ENCODE data around the gene SCUBE1.

SCUBE1 gene

GRCh38 chr22:43343670-43344519, 723 bp upstream of the SCUBE1 start:
- H3K36me3 ChIP-seq (ENCODE audit: insufficient read depth, insufficient read length, low read length) = no peaks in the 10 kb centered on the region
- H3K9me3 ChIP-seq (ENCODE audit: insufficient read depth, low read length) = no peaks in the 10 kb centered on the region; the same call in 1 of the 2 replicates
- peaks cover 3% of the 10 kb centered on the region for H3K4me1 ChIP-seq (ENCODE audit: insufficient read depth, insufficient read length)
- peaks cover 57% of the 10 kb centered on the region for H3K27me3 ChIP-seq (ENCODE audit: insufficient read depth, insufficient read length)
- no peak for TF ChIP-seq ZNF274 (IDR thresholded peaks at IDR 0.05; ENCODE audit: low read depth, low read length)
- no peak for TF ChIP-seq SUZ12 (IDR thresholded peaks at IDR 0.05; ENCODE audit: extremely low read depth, insufficient read depth, insufficient read length)
- no peak for TF ChIP-seq YY1 (IDR thresholded peaks at IDR 0.05; ENCODE audit: insufficient read depth, insufficient read length)
- H3K9ac ChIP-seq (ENCODE audit: insufficient read length, low read depth) = peak overlapping the region; percentile 56
- peak overlapping the region; percentile 40 for H3K4me3 ChIP-seq (ENCODE audit: insufficient read length, low read depth)
- no peak for DNase-seq (ENCODE audit: low read depth, low spot score)

- Histone ChIP-seq H3K4me3 (ENCODE audit: insufficient read length, low read depth) (peak overlapping the region; percentile 21), H3K4me1 (ENCODE audit: insufficient read depth, insufficient read length) (peaks cover 3% of the 10 kb centered on the region), H3K9me3 (ENCODE audit: insufficient read depth, low read length) (no peaks in the 10 kb centered on the region), H3K9ac (ENCODE audit: insufficient read length, low read depth) (no peak overlapping the region), H3K36me3 (ENCODE audit: insufficient read depth, insufficient read length, low read length) (no peaks in the 10 kb centered on the region), H3K27me3 (ENCODE audit: insufficient read depth, insufficient read length) (peaks cover 57% of the 10 kb centered on the region)
- no peak for DNase-seq (ENCODE audit: low read depth, low spot score)
- no peak for TF ChIP-seq SUZ12 (IDR thresholded peaks at IDR 0.05; ENCODE audit: extremely low read depth, insufficient read depth, insufficient read length)
- TF ChIP-seq YY1 (IDR thresholded peaks at IDR 0.05; ENCODE audit: insufficient read depth, insufficient read length) = no peak
- TF ChIP-seq ZNF274 (IDR thresholded peaks at IDR 0.05; ENCODE audit: low read depth, low read length) = no peak
Observed at GRCh38 chr22:43342347-43343261, 568 bp downstream of the SCUBE1 start.

- Histone ChIP-seq H3K9me3 (ENCODE audit: insufficient read depth, low read length) (no peaks in the 10 kb centered on the region), H3K27me3 (ENCODE audit: insufficient read depth, insufficient read length) (peaks cover 57% of the 10 kb centered on the region), H3K4me3 (ENCODE audit: insufficient read length, low read depth) (no peak overlapping the region), H3K9ac (ENCODE audit: insufficient read length, low read depth) (no peak overlapping the region), H3K4me1 (ENCODE audit: insufficient read depth, insufficient read length) (peaks cover 3% of the 10 kb centered on the region), H3K36me3 (ENCODE audit: insufficient read depth, insufficient read length, low read length) (no peaks in the 10 kb centered on the region)
- TF ChIP-seq SUZ12 (IDR thresholded peaks at IDR 0.05; ENCODE audit: extremely low read depth, insufficient read depth, insufficient read length) = no peak
- TF ChIP-seq YY1 (IDR thresholded peaks at IDR 0.05; ENCODE audit: insufficient read depth, insufficient read length) = no peak
- no peak for TF ChIP-seq ZNF274 (IDR thresholded peaks at IDR 0.05; ENCODE audit: low read depth, low read length)
- no peak for DNase-seq (ENCODE audit: low read depth, low spot score)
Observed at GRCh38 chr22:43341565-43341964, 1.6 kb downstream of the SCUBE1 start.

GRCh38 chr22:43338766-43339345, 4.3 kb downstream of the SCUBE1 start:
- DNase-seq (ENCODE audit: low read depth, low spot score) = no peak
- Histone ChIP-seq H3K36me3 (ENCODE audit: insufficient read depth, insufficient read length, low read length) (no peaks in the 10 kb centered on the region), H3K27me3 (ENCODE audit: insufficient read depth, insufficient read length) (peaks cover 34% of the 10 kb centered on the region)

GRCh38 chr22:43337946-43338345, 5.2 kb downstream of the SCUBE1 start:
- DNase-seq (ENCODE audit: low read depth, low spot score) = no peak
- H3K4me3 ChIP-seq (ENCODE audit: insufficient read length, low read depth) = no peak overlapping the region
- H3K4me1 ChIP-seq (ENCODE audit: insufficient read depth, insufficient read length) = no peaks in the 10 kb centered on the region
- no peaks in the 10 kb centered on the region for H3K36me3 ChIP-seq (ENCODE audit: insufficient read depth, insufficient read length, low read length)
- H3K9me3 ChIP-seq (ENCODE audit: insufficient read depth, low read length) = no peaks in the 10 kb centered on the region
- H3K27me3 ChIP-seq (ENCODE audit: insufficient read depth, insufficient read length) = peaks cover 29% of the 10 kb centered on the region
- no peak overlapping the region for H3K9ac ChIP-seq (ENCODE audit: insufficient read length, low read depth)
- no peak for TF ChIP-seq ZNF274 (IDR thresholded peaks at IDR 0.05; ENCODE audit: low read depth, low read length)
- TF ChIP-seq YY1 (IDR thresholded peaks at IDR 0.05; ENCODE audit: insufficient read depth, insufficient read length) = no peak
- TF ChIP-seq SUZ12 (IDR thresholded peaks at IDR 0.05; ENCODE audit: extremely low read depth, insufficient read depth, insufficient read length) = no peak

More at GRCh38 chr22:43338766-43339345, 4.3 kb downstream of the SCUBE1 start:
- H3K9ac ChIP-seq (ENCODE audit: insufficient read length, low read depth) = no peak overlapping the region
- H3K4me1 ChIP-seq (ENCODE audit: insufficient read depth, insufficient read length) = no peaks in the 10 kb centered on the region
- no peak for TF ChIP-seq YY1 (IDR thresholded peaks at IDR 0.05; ENCODE audit: insufficient read depth, insufficient read length)
- no peak for TF ChIP-seq SUZ12 (IDR thresholded peaks at IDR 0.05; ENCODE audit: extremely low read depth, insufficient read depth, insufficient read length)
- no peak for TF ChIP-seq ZNF274 (IDR thresholded peaks at IDR 0.05; ENCODE audit: low read depth, low read length)
- no peak overlapping the region for H3K4me3 ChIP-seq (ENCODE audit: insufficient read length, low read depth)
- H3K9me3 ChIP-seq (ENCODE audit: insufficient read depth, low read length) = no peaks in the 10 kb centered on the region

GRCh38 chr22:43337385-43337784, 5.8 kb downstream of the SCUBE1 start:
- no peak for DNase-seq (ENCODE audit: low read depth, low spot score)
- Histone ChIP-seq H3K36me3 (ENCODE audit: insufficient read depth, insufficient read length, low read length) (no peaks in the 10 kb centered on the region), H3K27me3 (ENCODE audit: insufficient read depth, insufficient read length) (peaks cover 25% of the 10 kb centered on the region), H3K9me3 (ENCODE audit: insufficient read depth, low read length) (no peaks in the 10 kb centered on the region), H3K4me3 (ENCODE audit: insufficient read length, low read depth) (no peak overlapping the region), H3K4me1 (ENCODE audit: insufficient read depth, insufficient read length) (no peaks in the 10 kb centered on the region), H3K9ac (ENCODE audit: insufficient read length, low read depth) (no peak overlapping the region)
- TF ChIP-seq SUZ12 (IDR thresholded peaks at IDR 0.05; ENCODE audit: extremely low read depth, insufficient read depth, insufficient read length) = no peak
- TF ChIP-seq YY1 (IDR thresholded peaks at IDR 0.05; ENCODE audit: insufficient read depth, insufficient read length) = no peak
- TF ChIP-seq ZNF274 (IDR thresholded peaks at IDR 0.05; ENCODE audit: low read depth, low read length) = no peak
